HUES64 (cell line): ENCODE measurements around the gene NAP1L1.

Experiments
- H3K27ac ChIP-seq: 2 replicates; pipeline ENCODE4 v1.7.0; 2013; ENCODE audit warnings: low read depth, low read length, inconsistent platforms
- H3K27me3 ChIP-seq: 2 replicates; pipeline ENCODE4 v1.6.1; 2013; ENCODE audit warnings: mild to moderate bottlenecking, low read length; ENCODE audit not compliant: insufficient read depth
- H3K36me3 ChIP-seq: 2 replicates; pipeline ENCODE4 v1.6.1; 2013; ENCODE audit warnings: mild to moderate bottlenecking, low read length; ENCODE audit not compliant: insufficient read depth
- H3K4me1 ChIP-seq: 2 replicates; pipeline ENCODE4 v1.6.1; 2013; ENCODE audit warnings: mild to moderate bottlenecking, low read length, moderate library complexity; ENCODE audit not compliant: insufficient read depth
- H3K4me3 ChIP-seq: 2 replicates; pipeline ENCODE4 v1.5.1; 2013; ENCODE audit warnings: mild to moderate bottlenecking, low read length, moderate library complexity
- H3K9ac ChIP-seq: 2 replicates; pipeline ENCODE4 v1.6.1; 2013; ENCODE audit warnings: mild to moderate bottlenecking, low read depth, low read length
- H3K9me3 ChIP-seq: 2 replicates; pipeline ENCODE4 v1.6.1; 2013; ENCODE audit warnings: low read depth, low read length; ENCODE audit not compliant: insufficient read depth
- WGBS: fragments of 150-250, 120-280 bp; methylation state at CpG from one replicate; pipeline ENCODE4 v1.1.7; 2013; ENCODE audit warnings: missing lambda C conversion rate; 5-methylcytosine and 5-hydroxymethylcytosine counted together

Gene NAP1L1

GRCh38 chr12:76025601-76026575, 58.6 kb downstream of the NAP1L1 start:
- Histone ChIP-seq H3K9me3 (no peaks in the 10 kb centered on the region), H3K4me1 (peaks cover 29% of the 10 kb centered on the region), H3K27ac (peak overlapping the region; percentile 28; the same call in 1 of the 2 replicates), H3K9ac (no peak overlapping the region), H3K4me3 (no peak overlapping the region), H3K27me3 (no peaks in the 10 kb centered on the region), H3K36me3 (peaks cover 33% of the 10 kb centered on the region)
- WGBS: 78% methylated on average over 7 of the region's 7 CpGs

- WGBS: 52% methylated on average over 1 of the region's 3 CpGs
- Histone ChIP-seq H3K36me3 (peaks cover 33% of the 10 kb centered on the region), H3K9me3 (no peaks in the 10 kb centered on the region), H3K4me1 (peaks cover 37% of the 10 kb centered on the region), H3K27ac (peak overlapping the region; percentile 28; the same call in 1 of the 2 replicates), H3K27me3 (no peaks in the 10 kb centered on the region), H3K4me3 (no peak overlapping the region), H3K9ac (no peak overlapping the region)
Observed at GRCh38 chr12:76024942-76025600, 59.4 kb downstream of the NAP1L1 start.

GRCh38 chr12:76024102-76024781, 60.2 kb downstream of the NAP1L1 start:
- Histone ChIP-seq H3K27ac (no peak overlapping the region), H3K9me3 (no peaks in the 10 kb centered on the region), H3K27me3 (no peaks in the 10 kb centered on the region), H3K9ac (no peak overlapping the region), H3K4me3 (no peak overlapping the region), H3K36me3 (peaks cover 27% of the 10 kb centered on the region), H3K4me1 (peaks cover 43% of the 10 kb centered on the region)
- 84% methylated on average over 8 of the region's 8 CpGs for WGBS

- Histone ChIP-seq H3K9me3 (no peaks in the 10 kb centered on the region), H3K27ac (no peak overlapping the region), H3K27me3 (no peaks in the 10 kb centered on the region), H3K9ac (no peak overlapping the region), H3K4me1 (peaks cover 43% of the 10 kb centered on the region), H3K4me3 (no peak overlapping the region), H3K36me3 (peaks cover 16% of the 10 kb centered on the region)
- 89% methylated on average over 2 of the region's 2 CpGs for WGBS
Observed at GRCh38 chr12:76023069-76023690, 61.3 kb downstream of the NAP1L1 start.

- Histone ChIP-seq H3K27ac (no peak overlapping the region), H3K9me3 (no peaks in the 10 kb centered on the region), H3K9ac (no peak overlapping the region), H3K4me3 (no peak overlapping the region), H3K4me1 (peaks cover 43% of the 10 kb centered on the region), H3K36me3 (peaks cover 10% of the 10 kb centered on the region), H3K27me3 (no peaks in the 10 kb centered on the region)
- 88% methylated on average over 3 of the region's 3 CpGs for WGBS
Observed at GRCh38 chr12:76022506-76022905, 62.0 kb downstream of the NAP1L1 start.

GRCh38 chr12:76020731-76021672, 63.5 kb downstream of the NAP1L1 start:
- H3K4me3 ChIP-seq: no peak overlapping the region
- 85% methylated on average over 15 of the region's 15 CpGs for WGBS
- H3K36me3 ChIP-seq: no peaks in the 10 kb centered on the region; the same call in 1 of the 2 replicates
- peaks cover 40% of the 10 kb centered on the region for H3K4me1 ChIP-seq
- peak overlapping the region; percentile 3; the same call in 1 of the 2 replicates for H3K9ac ChIP-seq
- peak overlapping the region; percentile 54 for H3K27ac ChIP-seq
- H3K9me3 ChIP-seq: no peaks in the 10 kb centered on the region
- H3K27me3 ChIP-seq: no peaks in the 10 kb centered on the region

GRCh38 chr12:76020281-76020680, 64.2 kb downstream of the NAP1L1 start:
- no peaks in the 10 kb centered on the region for H3K9me3 ChIP-seq
- 53% methylated on average over 5 of the region's 5 CpGs for WGBS
- no peaks in the 10 kb centered on the region for H3K36me3 ChIP-seq
- peaks cover 32% of the 10 kb centered on the region for H3K4me1 ChIP-seq
- H3K9ac ChIP-seq: peak overlapping the region; percentile 3; the same call in 1 of the 2 replicates
- peak overlapping the region; percentile 54 for H3K27ac ChIP-seq
- no peaks in the 10 kb centered on the region for H3K27me3 ChIP-seq
- H3K4me3 ChIP-seq: no peak overlapping the region

- Histone ChIP-seq H3K27ac (peak overlapping the region; percentile 83), H3K9me3 (no peaks in the 10 kb centered on the region), H3K27me3 (no peaks in the 10 kb centered on the region), H3K9ac (no peak overlapping the region; the same call in 1 of the 2 replicates), H3K36me3 (no peaks in the 10 kb centered on the region), H3K4me3 (no peak overlapping the region), H3K4me1 (peaks cover 29% of the 10 kb centered on the region)
- WGBS: 56% methylated on average over 1 of the region's 1 CpG
Observed at GRCh38 chr12:76018672-76019071, 65.8 kb downstream of the NAP1L1 start.

- Histone ChIP-seq H3K27me3 (no peaks in the 10 kb centered on the region), H3K9ac (no peak overlapping the region; the same call in 1 of the 2 replicates), H3K4me3 (no peak overlapping the region), H3K9me3 (no peaks in the 10 kb centered on the region), H3K4me1 (peaks cover 29% of the 10 kb centered on the region), H3K36me3 (no peaks in the 10 kb centered on the region), H3K27ac (peak overlapping the region; percentile 83)
- WGBS: 24% methylated on average over 6 of the region's 6 CpGs
Observed at GRCh38 chr12:76018111-76018510, 66.4 kb downstream of the NAP1L1 start.

- WGBS: 81% methylated on average over 7 of the region's 8 CpGs
- Histone ChIP-seq H3K27me3 (no peaks in the 10 kb centered on the region), H3K36me3 (no peaks in the 10 kb centered on the region), H3K4me1 (peaks cover 26% of the 10 kb centered on the region), H3K9me3 (no peaks in the 10 kb centered on the region), H3K9ac (no peak overlapping the region), H3K27ac (no peak overlapping the region), H3K4me3 (no peak overlapping the region)
Observed at GRCh38 chr12:76014007-76014406, 70.5 kb downstream of the NAP1L1 start.
